Suprapubic skin (tissue), 4 donors: ENCODE measurements around the gene ZDHHC12. TPM values are rescaled to one million over a fixed set of nuclear protein-coding genes. Genes with fewer than 3 reads are reported as not detected.

Experiments used
- DNase-seq, 2 donors: peaks; one replicate each; pipeline ENCODE4 v3.0.0-alpha.2; 2019; ENCODE audit warnings: low spot score in 2 of 2
- H3K27ac ChIP-seq: fragments of 200-600 bp; sonication (generic); one replicate; pipeline ENCODE4 v1.5.1; 2019
- H3K27me3 ChIP-seq: fragments of 200-600 bp; sonication (generic); one replicate; pipeline ENCODE4 v1.5.1; 2019
- H3K36me3 ChIP-seq: fragments of 200-600 bp; sonication (generic); one replicate; pipeline ENCODE4 v1.5.1; 2019
- H3K4me1 ChIP-seq: fragments of 200-600 bp; sonication (generic); one replicate; pipeline ENCODE4 v1.5.1; 2019
- H3K4me3 ChIP-seq: fragments of 200-600 bp; sonication (generic); one replicate; pipeline ENCODE4 v1.5.1; 2019; ENCODE audit warnings: mild to moderate bottlenecking
- H3K9me3 ChIP-seq: fragments of 200-600 bp; sonication (generic); one replicate; pipeline ENCODE4 v1.5.1; 2019
- CTCF ChIP-seq, 2 donors: fragments of 200-600 bp in 1 of 2; fragments of 450-650 bp in 1 of 2; sonication (generic) in 1 of 2; IDR thresholded peaks; one replicate each; pipeline ENCODE4 v1.5.1; 2016 to 2019; ENCODE audit warnings: antibody characterized with exemption in 2 of 2, mild to moderate bottlenecking in 1 of 2, moderate library complexity in 1 of 2
- EP300 ChIP-seq: sonication (generic); formaldehyde crosslinking; IDR thresholded peaks from one replicate; pipeline ENCODE4 v1.6.1; 2017; ENCODE audit warnings: antibody characterized with exemption
- POLR2A ChIP-seq, 2 donors: fragments of 450-650 bp; IDR thresholded peaks; one replicate each; pipeline ENCODE4 v1.6.1; 2017; ENCODE audit warnings: antibody characterized with exemption in 2 of 2, mild to moderate bottlenecking in 2 of 2, moderate library complexity in 2 of 2
- POLR2AphosphoS5 ChIP-seq, 3 donors: sonication (generic); formaldehyde crosslinking; IDR thresholded peaks; one replicate each; pipeline ENCODE4 v1.6.1; 2017; ENCODE audit warnings: antibody characterized with exemption in 3 of 3
- WGBS: methylation state at CpG from one replicate; pipeline ENCODE4 v1.1.5; 2018; 5-methylcytosine and 5-hydroxymethylcytosine counted together
- total RNA-seq, 4 donors: library from RNA; depleted of rRNA; stranded (reverse); fragments of >200 nt; gene quantifications; one replicate each; pipeline ENCODE4 v1.1.0, GENCODE V29; 2016

ZDHHC12 gene, protein sequence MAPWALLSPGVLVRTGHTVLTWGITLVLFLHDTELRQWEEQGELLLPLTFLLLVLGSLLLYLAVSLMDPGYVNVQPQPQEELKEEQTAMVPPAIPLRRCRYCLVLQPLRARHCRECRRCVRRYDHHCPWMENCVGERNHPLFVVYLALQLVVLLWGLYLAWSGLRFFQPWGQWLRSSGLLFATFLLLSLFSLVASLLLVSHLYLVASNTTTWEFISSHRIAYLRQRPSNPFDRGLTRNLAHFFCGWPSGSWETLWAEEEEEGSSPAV
- 10 to 100 TPM; 31.5 to 90.5 (median 75.0) TPM for total RNA-seq

DNA sequence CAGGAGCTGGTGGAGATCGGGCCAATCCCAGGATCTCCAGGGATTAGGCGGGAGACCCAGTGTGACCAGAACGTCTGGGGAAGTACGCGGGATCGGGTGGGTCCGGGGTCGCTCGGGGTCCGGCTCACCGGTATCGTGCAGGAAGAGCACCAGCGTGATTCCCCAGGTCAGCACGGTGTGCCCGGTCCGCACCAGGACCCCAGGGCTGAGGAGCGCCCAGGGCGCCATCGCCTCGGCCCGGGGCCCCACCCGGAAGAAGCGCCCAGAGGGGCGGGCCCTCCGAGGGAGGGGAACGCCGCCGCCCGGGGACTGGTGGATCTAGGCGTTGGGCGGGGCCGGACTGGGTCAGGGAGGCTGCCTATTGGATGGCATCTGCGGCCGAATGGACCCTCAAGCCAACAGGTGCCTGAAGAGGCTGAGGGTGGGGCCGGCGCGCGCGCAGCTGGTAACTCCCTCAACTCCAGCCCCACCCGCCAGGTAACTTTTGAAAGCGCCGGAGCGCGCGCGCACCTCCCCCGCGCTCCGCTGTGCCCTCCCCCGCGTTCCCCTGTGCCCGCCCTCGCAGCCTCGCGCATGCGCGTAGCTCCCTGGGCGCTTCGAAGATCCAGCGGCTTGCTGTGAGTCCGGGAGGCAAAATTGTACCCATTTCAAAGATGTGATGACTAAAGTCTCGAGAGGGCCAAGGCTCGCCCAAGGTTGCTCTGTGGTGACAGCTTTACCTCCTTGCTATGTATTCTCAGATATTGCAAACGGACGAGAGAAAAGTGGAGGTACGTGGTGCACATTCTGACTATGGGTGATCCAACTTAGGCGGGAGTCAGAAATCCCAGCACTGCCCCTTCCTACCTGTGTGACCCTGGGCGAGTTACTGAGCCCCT lies at the start of gene ZDHHC12:
Gene ZDHHC12 (minus strand): TSS at position 262 of the 878 bp plus-strand sequence. CDS start 34 bp downstream, at position 228.
- no peaks in the 10 kb centered on the region for H3K9me3 ChIP-seq
- no peaks in the 10 kb centered on the region for H3K27me3 ChIP-seq
- WGBS, result 2% methylated on average over 40 of the region's 68 CpGs
- peak within 1 kb of the TSS; percentile 66 for H3K27ac ChIP-seq
- peaks cover 20% of the 10 kb centered on the region for H3K36me3 ChIP-seq
- peak; percentile 97 to 99 for DNase-seq
- H3K4me3 ChIP-seq, result peak within 1 kb of the TSS; percentile 72
- TF ChIP-seq POLR2A (IDR thresholded peaks at IDR 0.05) (peak in 1 of 2 donors; percentile 57), POLR2AphosphoS5 (IDR thresholded peaks at IDR 0.05) (peak; percentile 11 to 68 (median 15)), CTCF (IDR thresholded peaks at IDR 0.05) (no peak), EP300 (no peak)
- H3K4me1 ChIP-seq, result peaks cover 32% of the 10 kb centered on the region

GRCh38 chr9:128773049-128773448 lies 49.1 kb upstream of the ZDHHC12 start:
- H3K27ac ChIP-seq, result no peak overlapping the region

GRCh38 chr9:128771745-128772519 lies 48.0 kb upstream of the ZDHHC12 start, which contains the start of gene ZER1:
Gene ZER1, minus strand, starts transcription at chr9:128771927. Its CDS starts 16,362 bp downstream, at chr9:128755565.
- no peaks in the 10 kb centered on the region for H3K9me3 ChIP-seq
- H3K27me3 ChIP-seq, result no peaks in the 10 kb centered on the region
- no peaks in the 10 kb centered on the region for H3K36me3 ChIP-seq
- peak within 1 kb of the TSS; percentile 95 for H3K27ac ChIP-seq
- TF ChIP-seq EP300, result no peak
- TF ChIP-seq CTCF (IDR thresholded peaks at IDR 0.05), result no peak
- TF ChIP-seq POLR2A (IDR thresholded peaks at IDR 0.05), result peak in 1 of 2 donors; percentile 73
- peak in 2 of 3 donors; percentile 48 to 94 for TF ChIP-seq POLR2AphosphoS5 (IDR thresholded peaks at IDR 0.05)
- DNase-seq, result peak; percentile 95 to 96
- peaks cover 29% of the 10 kb centered on the region for H3K4me1 ChIP-seq
- 4% methylated on average over 17 of the region's 72 CpGs for whole genome bisulfite sequencing
- peak within 1 kb of the TSS; percentile 87 for H3K4me3 ChIP-seq

More at GRCh38 chr9:128773049-128773448, 49.1 kb upstream of the ZDHHC12 start:
- DNase-seq, result no peak
- WGBS, result 81% methylated on average over 5 of the region's 5 CpGs
- no peaks in the 10 kb centered on the region for H3K36me3 ChIP-seq
- TF ChIP-seq POLR2A (IDR thresholded peaks at IDR 0.05) (no peak), EP300 (no peak), POLR2AphosphoS5 (IDR thresholded peaks at IDR 0.05) (no peak), CTCF (IDR thresholded peaks at IDR 0.05) (no peak)
- peaks cover 29% of the 10 kb centered on the region for H3K4me1 ChIP-seq
- H3K4me3 ChIP-seq, result no peak overlapping the region
- no peaks in the 10 kb centered on the region for H3K9me3 ChIP-seq
- no peaks in the 10 kb centered on the region for H3K27me3 ChIP-seq

GRCh38 chr9:128771094-128771721 lies 47.3 kb upstream of the ZDHHC12 start:
- WGBS, result 1% methylated on average over 12 of the region's 28 CpGs
- Histone ChIP-seq H3K4me1 (peaks cover 29% of the 10 kb centered on the region), H3K4me3 (peak overlapping the region; percentile 87), H3K9me3 (no peaks in the 10 kb centered on the region), H3K27ac (peak overlapping the region; percentile 95), H3K36me3 (no peaks in the 10 kb centered on the region), H3K27me3 (no peaks in the 10 kb centered on the region)
- no peak for TF ChIP-seq CTCF (IDR thresholded peaks at IDR 0.05)
- no peak for TF ChIP-seq POLR2A (IDR thresholded peaks at IDR 0.05)
- TF ChIP-seq EP300, result no peak
- TF ChIP-seq POLR2AphosphoS5 (IDR thresholded peaks at IDR 0.05), result no peak
- DNase-seq, result no peak
